Measurements from ENCODE around the gene SLC6A3. TPM values are rescaled to one million over a fixed set of nuclear protein-coding genes. Genes with fewer than 3 reads are reported as not detected.

Gene SLC6A3
- total RNA-seq, 4 donors from 2014 or later = not detected

GRCh38 chr5:1439388-1440097 lies 5.7 kb downstream of the SLC6A3 start:
- intact Hi-C loops (cut with DNase I; ENCODE audit: low total_unique reads) = no loop called here
- Histone ChIP-seq H3K4me1 (no peaks in the 10 kb centered on the region), H3K9me3 (no peaks in the 10 kb centered on the region), H3K36me3 (no peaks in the 10 kb centered on the region), H3K4me3 (no peak overlapping the region), H3K27me3 (peaks cover 25 to 29% (median 27%) of the 10 kb centered on the region in 3 donors), H3K27ac (no peak overlapping the region)
- TF ChIP-seq, protein P1, sequence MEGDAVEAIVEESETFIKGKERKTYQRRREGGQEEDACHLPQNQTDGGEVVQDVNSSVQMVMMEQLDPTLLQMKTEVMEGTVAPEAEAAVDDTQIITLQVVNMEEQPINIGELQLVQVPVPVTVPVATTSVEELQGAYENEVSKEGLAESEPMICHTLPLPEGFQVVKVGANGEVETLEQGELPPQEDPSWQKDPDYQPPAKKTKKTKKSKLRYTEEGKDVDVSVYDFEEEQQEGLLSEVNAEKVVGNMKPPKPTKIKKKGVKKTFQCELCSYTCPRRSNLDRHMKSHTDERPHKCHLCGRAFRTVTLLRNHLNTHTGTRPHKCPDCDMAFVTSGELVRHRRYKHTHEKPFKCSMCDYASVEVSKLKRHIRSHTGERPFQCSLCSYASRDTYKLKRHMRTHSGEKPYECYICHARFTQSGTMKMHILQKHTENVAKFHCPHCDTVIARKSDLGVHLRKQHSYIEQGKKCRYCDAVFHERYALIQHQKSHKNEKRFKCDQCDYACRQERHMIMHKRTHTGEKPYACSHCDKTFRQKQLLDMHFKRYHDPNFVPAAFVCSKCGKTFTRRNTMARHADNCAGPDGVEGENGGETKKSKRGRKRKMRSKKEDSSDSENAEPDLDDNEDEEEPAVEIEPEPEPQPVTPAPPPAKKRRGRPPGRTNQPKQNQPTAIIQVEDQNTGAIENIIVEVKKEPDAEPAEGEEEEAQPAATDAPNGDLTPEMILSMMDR (IDR thresholded peaks at IDR 0.05 in 4 of 5, conservative IDR thresholded peaks at IDR 0.05 in 1 of 5) = no peak
- TF ChIP-seq POLR2A (IDR thresholded peaks at IDR 0.05) = no peak
- DNase-seq (no peak), ATAC-seq (no peak)
- in situ Hi-C loops (cut with MboI; ENCODE audit: low sequenced_read_pairs in 4 of 4) = no loop called here

- no peak for ATAC-seq
- intact Hi-C loops (cut with DNase I; ENCODE audit: low total_unique reads) = no loop called here
- TF ChIP-seq, protein P1 (IDR thresholded peaks at IDR 0.05 in 4 of 5, conservative IDR thresholded peaks at IDR 0.05 in 1 of 5) = no peak
- TF ChIP-seq POLR2A (IDR thresholded peaks at IDR 0.05) = no peak
- DNase-seq = no peak
- in situ Hi-C loops (cut with MboI; ENCODE audit: low sequenced_read_pairs in 4 of 4) = no loop called here
- no peaks in the 10 kb centered on the region for H3K4me1 ChIP-seq
- H3K36me3 ChIP-seq = no peaks in the 10 kb centered on the region
- no peak overlapping the region for H3K4me3 ChIP-seq
- H3K27me3 ChIP-seq = peaks cover 19 to 22% (median 21%) of the 10 kb centered on the region in 3 donors
- H3K27ac ChIP-seq = no peak overlapping the region
- no peaks in the 10 kb centered on the region for H3K9me3 ChIP-seq
Observed at GRCh38 chr5:1438871-1439270, 6.4 kb downstream of the SLC6A3 start.

DNA sequence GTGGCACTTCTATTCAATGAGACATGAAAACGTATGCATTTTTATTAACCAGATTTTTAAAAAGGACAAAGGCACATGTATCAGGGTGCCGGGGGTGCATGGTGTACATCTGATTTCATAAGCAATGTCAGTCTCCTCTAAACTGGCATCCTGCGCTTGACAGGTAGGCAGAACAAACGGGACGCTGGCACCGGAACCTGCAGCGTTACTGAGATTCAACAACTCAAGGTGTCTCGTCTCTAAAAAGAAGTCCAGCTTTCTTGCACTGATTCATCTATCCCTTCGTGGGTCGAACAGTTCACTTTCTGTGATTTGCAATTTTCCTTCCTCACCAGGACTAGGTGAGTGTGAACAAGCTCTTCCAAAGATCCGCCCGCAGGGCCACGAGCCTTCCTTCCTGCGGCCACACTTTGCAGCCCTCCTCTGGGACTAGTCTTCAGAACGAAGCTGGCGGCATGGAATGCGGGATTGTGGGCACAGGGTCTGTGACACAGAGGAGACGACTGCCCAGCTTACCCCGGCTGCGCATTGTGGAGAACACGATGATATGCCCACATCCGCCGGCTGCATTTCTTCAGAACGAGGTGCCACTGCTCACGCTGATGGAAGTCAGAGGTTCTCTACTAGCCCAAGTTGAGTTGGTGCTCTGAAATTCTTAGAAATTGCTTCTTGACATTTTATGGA lies 7.2 kb downstream of the SLC6A3 start:
- no peak for ATAC-seq
- Histone ChIP-seq H3K27ac (no peak overlapping the region), H3K4me1 (no peaks in the 10 kb centered on the region), H3K9me3 (no peaks in the 10 kb centered on the region), H3K36me3 (no peaks in the 10 kb centered on the region), H3K4me3 (no peak overlapping the region), H3K27me3 (peaks cover 10 to 14% (median 12%) of the 10 kb centered on the region in 3 donors)
- in situ Hi-C loops (cut with MboI; ENCODE audit: low sequenced_read_pairs in 4 of 4) (no loop called here), intact Hi-C loops (cut with DNase I; ENCODE audit: low total_unique reads) (no loop called here)
- TF ChIP-seq, protein P1 (IDR thresholded peaks at IDR 0.05 in 4 of 5, conservative IDR thresholded peaks at IDR 0.05 in 1 of 5) = no peak
- TF ChIP-seq POLR2A (IDR thresholded peaks at IDR 0.05) = no peak
- DNase-seq = no peak

DNA sequence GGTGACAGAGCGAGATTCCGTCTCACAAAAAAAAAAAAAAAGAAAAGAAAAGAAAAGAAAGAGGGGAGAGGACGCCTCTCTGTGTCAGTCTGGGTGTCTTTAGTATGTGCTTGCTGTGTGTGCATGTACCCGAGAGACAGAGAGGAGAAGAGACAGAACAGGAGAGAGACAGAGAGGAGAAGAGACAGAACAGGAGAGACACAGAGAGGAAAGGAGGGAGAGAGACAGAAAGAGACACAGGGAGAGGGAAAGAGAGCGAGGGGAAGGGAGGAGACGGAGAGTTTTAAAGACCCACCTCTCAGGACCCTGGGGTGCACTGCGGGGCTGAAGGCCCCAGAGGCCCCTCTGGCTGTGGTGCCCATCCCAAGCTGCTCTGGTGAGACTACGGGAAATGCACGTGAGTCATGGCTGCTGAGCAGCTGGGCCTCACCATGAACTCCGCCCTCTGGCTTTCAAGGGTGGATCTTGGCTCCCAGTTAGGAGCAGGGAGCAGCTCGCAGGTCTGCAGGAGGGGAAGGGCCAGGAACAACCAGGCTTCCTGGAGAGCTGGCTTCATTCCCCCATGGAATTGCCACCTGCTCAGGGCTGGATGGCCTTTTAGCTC lies 7.9 kb downstream of the SLC6A3 start:
- no peak overlapping the region for H3K4me3 ChIP-seq
- in situ Hi-C loops (cut with MboI; ENCODE audit: low sequenced_read_pairs in 4 of 4) = no loop called here
- no peak overlapping the region for H3K27ac ChIP-seq
- no peak for ATAC-seq
- H3K9me3 ChIP-seq = no peaks in the 10 kb centered on the region
- no peaks in the 10 kb centered on the region for H3K4me1 ChIP-seq
- no peak for TF ChIP-seq POLR2A (IDR thresholded peaks at IDR 0.05)
- TF ChIP-seq, protein P1 (IDR thresholded peaks at IDR 0.05 in 4 of 5, conservative IDR thresholded peaks at IDR 0.05 in 1 of 5) = no peak
- H3K27me3 ChIP-seq = peaks cover 5 to 8% (median 7%) of the 10 kb centered on the region in 3 donors
- DNase-seq = no peak
- intact Hi-C loops (cut with DNase I; ENCODE audit: low total_unique reads) = no loop called here
- no peaks in the 10 kb centered on the region for H3K36me3 ChIP-seq
